Glomerular endothelial cell (primary cell): ENCODE data around the gene MAD1L1. TPM values are rescaled to one million over a fixed set of nuclear protein-coding genes. Genes with fewer than 3 reads are reported as not detected.

Source experiments
- total RNA-seq: library from RNA; depleted of rRNA; stranded (reverse); fragments of >200 nt; gene quantifications from 2 replicates; pipeline ENCODE4 v1.2.3, GENCODE V29; 2015

MAD1L1 gene
- total RNA-seq, 1 donor from 2014 or later, result 59.4 TPM

Other genes with a start within 250 kb of the MAD1L1 start
- gene MRM2, start 9.3 kb upstream of the MAD1L1 start, total RNA-seq, result 13.1 and 20.9 TPM in 2 replicates
- gene NUDT1, start 9.3 kb upstream of the MAD1L1 start, total RNA-seq, result 12.3 and 17.0 TPM in 2 replicates
- gene SNX8, start 81.5 kb upstream of the MAD1L1 start, total RNA-seq, result 37.5 and 54.4 TPM in 2 replicates
- 150 and 181 TPM in 2 replicates for gene EIF3B, start 121.9 kb upstream of the MAD1L1 start, total RNA-seq
- gene CHST12, start 170.7 kb upstream of the MAD1L1 start, total RNA-seq, result 22.2 and 32.6 TPM in 2 replicates
- gene GRIFIN, start 243.5 kb upstream of the MAD1L1 start, total RNA-seq, result not detected in 2 replicates